MCF 10A (cell line): ENCODE measurements around the gene CCDC167. TPM values are rescaled to one million over a fixed set of nuclear protein-coding genes. Genes with fewer than 3 reads are reported as not detected.

Experiments used
- BruUV-seq: library from RNA; stranded (reverse); fragments of 400-500 nt; replicated peaks from 2 replicates; lab custom pipeline; 2021; lab: Mats Ljungman, UMichigan
- CTCF ChIA-PET: fragments of 300-600 bp; sonication (Branson Sonifier 250); formaldehyde crosslinking; extraction: SDS; loops from one replicate; lab custom pipeline; 2021; ENCODE audit warnings: antibody characterized with exemption, inconsistent platforms; lab: Yijun Ruan, JAX
- POLR2A ChIA-PET: fragments of 300-600, 350-650 bp; sonication (Branson Sonifier 250); formaldehyde crosslinking; extraction: SDS; loops from one replicate; lab custom pipeline; 2020; ENCODE audit warnings: antibody characterized with exemption, inconsistent platforms; lab: Yijun Ruan, JAX
- DNase-seq: peaks from one replicate; pipeline ENCODE4 v3.0.0-alpha.2; 2018; ENCODE audit not compliant: unreplicated experiment
- H3K27ac Mint-ChIP-seq: one replicate; pipeline ENCODE4 v1.8.0; 2022; ENCODE audit warnings: mild to moderate bottlenecking, low read depth, mixed read lengths; ENCODE audit not compliant: unreplicated experiment
- H3K27me3 Mint-ChIP-seq: one replicate; pipeline ENCODE4 v1.8.0; 2022; ENCODE audit warnings: mixed read lengths; ENCODE audit not compliant: insufficient read depth, unreplicated experiment
- H3K36me3 Mint-ChIP-seq: one replicate; pipeline ENCODE4 v1.8.0; 2022; ENCODE audit warnings: mild to moderate bottlenecking, moderate library complexity, mixed read lengths; ENCODE audit not compliant: insufficient read depth, unreplicated experiment
- H3K4me1 Mint-ChIP-seq: one replicate; pipeline ENCODE4 v1.8.0; 2022; ENCODE audit warnings: mixed read lengths; ENCODE audit not compliant: insufficient read depth, unreplicated experiment
- H3K4me3 Mint-ChIP-seq: one replicate; pipeline ENCODE4 v1.8.0; 2022; ENCODE audit warnings: mild to moderate bottlenecking, moderate library complexity, mixed read lengths; ENCODE audit not compliant: unreplicated experiment
- H3K9me3 Mint-ChIP-seq: one replicate; pipeline ENCODE4 v1.8.0; 2022; ENCODE audit warnings: mixed read lengths; ENCODE audit not compliant: unreplicated experiment
- CTCF ChIP-seq: fragments of 200-600 bp; IDR thresholded peaks from one replicate; pipeline ENCODE4 v1.8.0; 2022; ENCODE audit warnings: antibody characterized with exemption, mild to moderate bottlenecking; ENCODE audit not compliant: unreplicated experiment
- intact Hi-C: fragments of 100-400 bp; cut with micrococcal nuclease; formaldehyde crosslinking; loops from 2 replicates; pipeline ENCODE4 v1.14.1; 2022
- total RNA-seq: library from RNA; stranded (reverse); gene quantifications from 2 replicates; pipeline ENCODE4 v1.2.3, GENCODE V29; 2022

CCDC167 gene
- total RNA-seq, 1 experiment from 2014 or later = 24.4 TPM

GRCh38 chr6:37528541-37528940 is 28.8 kb upstream of the CCDC167 start:
- ChIA-PET CTCF (interaction anchor here (1.0 kb wide), 1 partner anchor 155 kb away, joined by 3 read pairs; no protein-coding TSS in a partner anchor), POLR2A (no interaction called here)
- intact Hi-C loops = no loop called here
- BruUV-seq = no TSS peak
- Mint-ChIP-seq H3K4me1 (peaks cover 17% of the 10 kb centered on the region), H3K36me3 (peaks cover 6% of the 10 kb centered on the region), H3K9me3 (no peaks in the 10 kb centered on the region), H3K27me3 (peaks cover 42% of the 10 kb centered on the region), H3K4me3 (no peak overlapping the region), H3K27ac (no peak overlapping the region)
- no peak for DNase-seq
- TF ChIP-seq CTCF = no peak

- Mint-ChIP-seq H3K27me3 (peaks cover 16% of the 10 kb centered on the region), H3K4me1 (peaks cover 18% of the 10 kb centered on the region), H3K4me3 (no peak overlapping the region), H3K9me3 (no peaks in the 10 kb centered on the region), H3K36me3 (peaks cover 6% of the 10 kb centered on the region), H3K27ac (no peak overlapping the region)
- peak; percentile 38 for DNase-seq
- intact Hi-C loops = no loop called here
- ChIA-PET POLR2A (interaction anchor here (0.7 kb wide), 2 partner anchors 14 to 22 kb away, joined by 3 read pairs; no protein-coding TSS in a partner anchor), CTCF (interaction anchor here (1.5 kb wide), 2 partner anchors 10 to 22 kb away, joined by 3 to 5 read pairs; no protein-coding TSS in a partner anchor)
- TF ChIP-seq CTCF = no peak
- no TSS peak for BruUV-seq
These were observed 26.0 kb upstream of the CCDC167 start for GRCh38 chr6:37525460-37526357.

GRCh38 chr6:37524970-37525318 is 25.3 kb upstream of the CCDC167 start:
- Mint-ChIP-seq H3K4me3 (no peak overlapping the region), H3K27ac (no peak overlapping the region), H3K9me3 (no peaks in the 10 kb centered on the region), H3K27me3 (peaks cover 16% of the 10 kb centered on the region), H3K4me1 (peaks cover 18% of the 10 kb centered on the region), H3K36me3 (peaks cover 6% of the 10 kb centered on the region)
- no peak for DNase-seq
- CTCF ChIA-PET = interaction anchor here (1.5 kb wide), 1 partner anchor 22 kb away, joined by 5 read pairs; no protein-coding TSS in a partner anchor
- POLR2A ChIA-PET = interaction anchor here (0.7 kb wide), 1 partner anchor 23 kb away, joined by 3 read pairs; no protein-coding TSS in a partner anchor
- no peak for TF ChIP-seq CTCF
- no TSS peak for BruUV-seq
- intact Hi-C loops = no loop called here
